H1 (cell line): ENCODE data around the gene C2orf92. TPM values are rescaled to one million over a fixed set of nuclear protein-coding genes. Genes with fewer than 3 reads are reported as not detected.

Experiments used
- CTCF ChIA-PET: fragments of 300-600 bp; sonication (Branson Sonifier 250); formaldehyde crosslinking; loops from one replicate; lab custom pipeline; 2021; ENCODE audit not compliant: partially characterized antibody; lab: Charles Lee
- POLR2A ChIA-PET: fragments of 300-600 bp; sonication (Branson Sonifier 250); formaldehyde crosslinking; loops from one replicate; lab custom pipeline; 2021; ENCODE audit warnings: inconsistent platforms; ENCODE audit not compliant: partially characterized antibody; lab: Charles Lee
- DNase-seq, 2 experiments: peaks; one replicate each; pipeline versions ENCODE4 v3.0.0 to v3.0.0-alpha.2; 2010 to 2022; ENCODE audit warnings: low spot score in 2 of 2, low read depth in 1 of 2, mixed read lengths in 1 of 2
- FAIRE-seq: peaks from 2 replicates; lab custom pipeline; 2011; peaks lifted over from hg19 to GRCh38; lab: Jason Lieb, UNC
- H2AFZ ChIP-seq: 2 replicates; pipeline ENCODE4 v1.8.1; 2012; ENCODE audit warnings: low read length, inconsistent platforms
- H2AK5ac ChIP-seq: 2 replicates; pipeline ENCODE4 v1.6.1; 2013; ENCODE audit warnings: low read depth, low read length
- H2BK120ac ChIP-seq: replicated peaks from 2 replicates; pipeline ENCODE3; 2013; ENCODE audit warnings: low read depth, low read length, inconsistent platforms
- H2BK12ac ChIP-seq: 2 replicates; pipeline ENCODE4 v1.6.1; 2013; ENCODE audit warnings: low read depth, low read length
- H2BK15ac ChIP-seq: 2 replicates; pipeline ENCODE4 v1.6.1; 2013; ENCODE audit warnings: low read length
- H2BK20ac ChIP-seq: 2 replicates; pipeline ENCODE4 v1.6.1; 2013; ENCODE audit warnings: low read length
- H2BK5ac ChIP-seq: 2 replicates; pipeline ENCODE4 v1.6.1; 2013; ENCODE audit warnings: low read depth, low read length
- H3K14ac ChIP-seq: 2 replicates; pipeline ENCODE4 v1.6.1; 2013; ENCODE audit warnings: inconsistent platforms; ENCODE audit not compliant: insufficient read length
- H3K18ac ChIP-seq: 2 replicates; pipeline ENCODE4 v1.6.1; 2013; ENCODE audit warnings: low read length; ENCODE audit errors: extremely low read depth
- H3K23ac ChIP-seq: 2 replicates; pipeline ENCODE4 v1.6.1; 2013; ENCODE audit warnings: inconsistent platforms; ENCODE audit not compliant: insufficient read length
- H3K23me2 ChIP-seq: 2 replicates; pipeline ENCODE4 v1.6.1; 2013; ENCODE audit warnings: low read depth, low read length
- H3K27ac ChIP-seq: 2 replicates; pipeline ENCODE4 v1.6.1; 2011; ENCODE audit warnings: low read depth, low read length, inconsistent platforms
- H3K27me3 ChIP-seq, 4 experiments: replicated peaks in 1 of 4; 1 replicate in 1 of 4; 2 replicates in 3 of 4; pipeline versions ENCODE4 v1.6.1 to v1.8.1; 2011 to 2013; ENCODE audit warnings: low read length in 3 of 4, mild to moderate bottlenecking in 3 of 4, inconsistent platforms in 2 of 4, mixed read lengths in 2 of 4, moderate library complexity in 1 of 4; ENCODE audit not compliant: control insufficient read depth in 3 of 4, insufficient read depth in 3 of 4; ENCODE audit errors: extremely low read depth in 1 of 4
- H3K36me3 ChIP-seq, 4 experiments: 2 replicates each; pipeline versions ENCODE4 v1.6.1 to v1.8.1; 2011 to 2013; ENCODE audit warnings: mild to moderate bottlenecking in 4 of 4, low read length in 3 of 4, moderate library complexity in 2 of 4, control low read depth in 1 of 4, inconsistent platforms in 1 of 4; ENCODE audit not compliant: insufficient read depth in 4 of 4, control insufficient read depth in 2 of 4
- H3K4ac ChIP-seq: replicated peaks from 2 replicates; pipeline ENCODE3; 2013; ENCODE audit warnings: low read length, low read depth, mixed read lengths, inconsistent platforms; ENCODE audit not compliant: insufficient read length
- H3K4me1 ChIP-seq, 4 experiments: replicated peaks in 1 of 4; 1 replicate in 1 of 4; 2 replicates in 3 of 4; pipeline versions ENCODE4 v1.6.1 to v1.8.1; 2011 to 2013; ENCODE audit warnings: low read length in 3 of 4, inconsistent platforms in 2 of 4, mixed read lengths in 1 of 4; ENCODE audit not compliant: insufficient read depth in 4 of 4, control insufficient read depth in 3 of 4
- H3K4me2 ChIP-seq, 2 experiments: 2 replicates each; pipeline versions ENCODE4 v1.6.1 to v1.8.1; 2011 to 2013; ENCODE audit warnings: low read depth in 2 of 2, low read length in 2 of 2, control low read depth in 1 of 2, inconsistent platforms in 1 of 2, mild to moderate bottlenecking in 1 of 2; ENCODE audit not compliant: insufficient read depth in 1 of 2
- H3K4me3 ChIP-seq, 4 experiments: fragments of 200-600, 300-600 bp in 1 of 4; sonication (generic), shearing (Covaris generic), sonication (Bioruptor Twin) in 1 of 4; 2 replicates each; pipeline versions ENCODE4 v1.5.1 to v1.8.1; 2011 to 2016; ENCODE audit warnings: low read length in 4 of 4, low read depth in 3 of 4, control low read depth in 2 of 4, inconsistent platforms in 2 of 4, mild to moderate bottlenecking in 2 of 4, mixed read lengths in 1 of 4, moderate library complexity in 1 of 4; ENCODE audit not compliant: insufficient read depth in 2 of 4; ENCODE audit errors: extremely low read depth in 1 of 4
- H3K56ac ChIP-seq: replicated peaks from 2 replicates; pipeline ENCODE3; 2013; ENCODE audit warnings: low read depth, mild to moderate bottlenecking, mixed read lengths, low read length, inconsistent platforms; ENCODE audit not compliant: insufficient read length
- H3K79me1 ChIP-seq: 2 replicates; pipeline ENCODE4 v1.6.1; 2013; ENCODE audit warnings: low read depth, low read length, control low read depth
- H3K79me2 ChIP-seq, 2 experiments: 2 replicates each; pipeline versions ENCODE4 v1.6.1 to v1.8.1; 2012 to 2013; ENCODE audit warnings: low read length in 2 of 2, mild to moderate bottlenecking in 2 of 2, inconsistent platforms in 1 of 2; ENCODE audit not compliant: insufficient read depth in 2 of 2, control insufficient read depth in 1 of 2
- H3K9ac ChIP-seq, 4 experiments: replicated peaks in 1 of 4; 1 replicate in 1 of 4; 2 replicates in 3 of 4; pipeline versions ENCODE4 v1.6.1 to v1.8.1; 2011 to 2013; ENCODE audit warnings: low read depth in 3 of 4, low read length in 3 of 4, control low read depth in 2 of 4, mild to moderate bottlenecking in 2 of 4, moderate library complexity in 2 of 4, inconsistent platforms in 1 of 4; ENCODE audit errors: extremely low read depth in 1 of 4
- H3K9me3 ChIP-seq, 2 experiments: 2 replicates each; pipeline versions ENCODE4 v1.6.1 to v1.8.1; 2012 to 2013; ENCODE audit warnings: mild to moderate bottlenecking in 2 of 2, moderate library complexity in 2 of 2, control low read depth in 1 of 2, inconsistent platforms in 1 of 2, low read depth in 1 of 2, low read length in 1 of 2, mixed read lengths in 1 of 2; ENCODE audit not compliant: insufficient read depth in 2 of 2
- H4K20me1 ChIP-seq, 2 experiments: replicated peaks in 1 of 2; 2 replicates each; pipeline versions ENCODE3 to v1.8.1; 2011 to 2013; ENCODE audit warnings: inconsistent platforms in 2 of 2, low read length in 2 of 2, mild to moderate bottlenecking in 1 of 2; ENCODE audit not compliant: insufficient read depth in 2 of 2, control insufficient read depth in 1 of 2
- H4K5ac ChIP-seq: 2 replicates; pipeline ENCODE4 v1.6.1; 2013; ENCODE audit warnings: low read length, low read depth, mixed read lengths, inconsistent platforms; ENCODE audit not compliant: insufficient read length
- H4K8ac ChIP-seq: 2 replicates; pipeline ENCODE4 v1.8.0; 2013; ENCODE audit warnings: mild to moderate bottlenecking, moderate library complexity, low read length, inconsistent platforms; ENCODE audit not compliant: insufficient read depth; ENCODE audit errors: extremely low read depth
- H4K91ac ChIP-seq: replicated peaks from 2 replicates; pipeline ENCODE3; 2013; ENCODE audit warnings: low read length, mixed read lengths, inconsistent platforms; ENCODE audit not compliant: insufficient read length
- BACH1 ChIP-seq: IDR thresholded peaks from 2 replicates; pipeline ENCODE4 v1.6.1; 2012; ENCODE audit warnings: low read length, improper control_type of control experiment
- CBX8 ChIP-seq: fragments of 300-800, 300-1000 bp; sonication (generic); IDR thresholded peaks from 2 replicates; pipeline ENCODE4 v1.7.1; 2016; ENCODE audit warnings: low read depth, low read length, borderline replicate concordance
- CHD1 ChIP-seq: IDR thresholded peaks from 2 replicates; pipeline ENCODE4 v1.6.1; 2012; ENCODE audit warnings: low read depth, low read length, improper control_type of control experiment
- CTBP2 ChIP-seq: IDR thresholded peaks from 2 replicates; pipeline ENCODE4 v1.7.0; 2011; ENCODE audit warnings: borderline replicate concordance, mild to moderate bottlenecking, moderate library complexity, mixed read lengths, low read length; ENCODE audit not compliant: insufficient read depth, insufficient read length
- HDAC2 ChIP-seq, 2 experiments: fragments of 300-600 bp in 1 of 2; sonication (generic) in 1 of 2; IDR thresholded peaks; 2 replicates each; pipeline ENCODE4 v1.6.1; 2011 to 2012; ENCODE audit warnings: low read depth in 2 of 2, low read length in 2 of 2, mild to moderate bottlenecking in 2 of 2, moderate library complexity in 2 of 2, borderline replicate concordance in 1 of 2, inconsistent platforms in 1 of 2
- KDM4A ChIP-seq: IDR thresholded peaks from one replicate; pipeline ENCODE4 v1.7.1; 2012; ENCODE audit warnings: low read depth, mild to moderate bottlenecking, moderate library complexity, low read length, inconsistent platforms; ENCODE audit not compliant: severe bottlenecking
- NRF1 ChIP-seq: IDR thresholded peaks from 2 replicates; pipeline ENCODE4 v1.6.1; 2011; ENCODE audit warnings: mild to moderate bottlenecking, low read depth, low read length, improper control_type of control experiment
- POLR2AphosphoS5 ChIP-seq: IDR thresholded peaks from 2 replicates; pipeline ENCODE4 v1.6.1; 2011; ENCODE audit warnings: low read depth, low read length
- RNF2 ChIP-seq: fragments of 200-900, 300-1000 bp; sonication (generic); IDR thresholded peaks from 2 replicates; pipeline ENCODE4 v1.7.1; 2016; ENCODE audit warnings: borderline replicate concordance, low read depth, mild to moderate bottlenecking, antibody characterized with exemption, low read length; ENCODE audit not compliant: poor library complexity, severe bottlenecking; ENCODE audit errors: missing control alignments
- SP1 ChIP-seq: IDR thresholded peaks from 2 replicates; pipeline ENCODE4 v1.6.1; 2011; ENCODE audit warnings: low read depth, low read length
- SRF ChIP-seq: IDR thresholded peaks from 2 replicates; pipeline ENCODE4 v1.6.1; 2011; ENCODE audit warnings: mild to moderate bottlenecking, low read depth, low read length, moderate library complexity
- TAF1 ChIP-seq: IDR thresholded peaks from 2 replicates; pipeline ENCODE4 v1.6.1; 2011; ENCODE audit warnings: mild to moderate bottlenecking, low read depth, low read length
- WGBS, 2 experiments: shearing (Covaris generic) in 1 of 2; methylation state at CpG; one replicate each; pipeline versions ENCODE4 v1.1.6 to v1.1.7; 2013 to 2015; ENCODE audit warnings: low lambda C conversion rate in 2 of 2, mixed read lengths in 2 of 2, inconsistent platforms in 1 of 2, low coverage in 1 of 2, missing lambda C conversion rate in 1 of 2; ENCODE audit not compliant: insufficient replicate concordance in 2 of 2, insufficient coverage in 1 of 2, insufficient read length in 1 of 2; ENCODE audit errors: extremely low coverage in 1 of 2, missing lambda C conversion rate in 1 of 2; 5-methylcytosine and 5-hydroxymethylcytosine counted together
- polyA plus RNA-seq, 7 experiments: library from polyadenylated mRNA; depleted of rRNA in 3 of 7; stranded (reverse) in 5 of 7; unstranded in 2 of 7; fragments of >200 nt in 5 of 7; fragments of 200-250 nt in 2 of 7; gene quantifications; 1 replicate in 5 of 7; 2 replicates in 1 of 7; 4 replicates in 1 of 7; pipeline versions ENCODE4 v1.2.1 to v1.2.3, GENCODE V29; 2011 to 2013; ENCODE audit warnings: missing spikeins in 2 of 7, mixed read lengths in 2 of 7
- total RNA-seq: library from RNA; stranded (reverse); fragmentation: NEBNext Ultra II Directional; extraction: Animal tissue kit (Norgen Biotek cat#: 25700); gene quantifications from 2 replicates; pipeline ENCODE4 v1.2.1, GENCODE V29; 2021

The C2orf92 gene
- total and polyA plus RNA-seq, 2 of the 8 experiments (the other 6 are each of a cell fraction or from before 2014, with no cell fraction given): 2.3 to 3.7 TPM

- FAIRE-seq (no peak), DNase-seq (no peak)
- H3K4ac ChIP-seq: no peak overlapping the region
- H3K27me3 ChIP-seq: no peaks in the 10 kb centered on the region
- no peaks in the 10 kb centered on the region for H3K23me2 ChIP-seq
- H2BK20ac ChIP-seq: no peak overlapping the region
- H2BK15ac ChIP-seq: no peak overlapping the region; the same call in 1 of the 2 replicates
- no peaks in the 10 kb centered on the region for H4K20me1 ChIP-seq
- H3K36me3 ChIP-seq: no peaks in the 10 kb centered on the region
- no peak overlapping the region for H2AFZ ChIP-seq
- H2AK5ac ChIP-seq: no peak overlapping the region
- H4K5ac ChIP-seq: no peak overlapping the region
- H3K79me1 ChIP-seq: no peaks in the 10 kb centered on the region
- no peak overlapping the region for H2BK120ac ChIP-seq
- WGBS, 2 experiments: 91% methylated on average over 15 of the region's 16 CpGs; no CpG with 5 or more reads in 1 of the 2 experiments
- no peak overlapping the region for H3K9ac ChIP-seq
- peaks cover 2 to 13% (median 3%) of the 10 kb centered on the region in 4 experiments; a peak in 6 of 7 replicates for H3K4me1 ChIP-seq
- no peak overlapping the region for H3K27ac ChIP-seq
- CTCF ChIA-PET: interaction anchor here (1.2 to 13.6 kb wide), 4 partner anchors 10 to 29 kb away, joined by 3 to 202 read pairs (median 35); no protein-coding TSS in a partner anchor
- POLR2A ChIA-PET: no interaction called here
- no peak overlapping the region for H4K91ac ChIP-seq
- H2BK5ac ChIP-seq: no peak overlapping the region
- H3K56ac ChIP-seq: no peak overlapping the region
- H4K8ac ChIP-seq: no peak overlapping the region
- no peak overlapping the region for H3K4me3 ChIP-seq
- H3K18ac ChIP-seq: no peak overlapping the region
- no peak overlapping the region for H3K4me2 ChIP-seq
- no peak overlapping the region for H3K23ac ChIP-seq
- H3K14ac ChIP-seq: no peak overlapping the region
- no peaks in the 10 kb centered on the region for H3K79me2 ChIP-seq
- no peaks in the 10 kb centered on the region for H3K9me3 ChIP-seq
- peak overlapping the region; percentile 60; the same call in 1 of the 2 replicates for H2BK12ac ChIP-seq
- TF ChIP-seq SP1 (no peak), KDM4A (no peak), NRF1 (no peak), CHD1 (no peak), CTBP2 (no peak), TAF1 (no peak), CBX8 (no peak), POLR2AphosphoS5 (no peak), SRF (no peak), HDAC2 (IDR thresholded peaks at IDR 0.05; ENCODE audit: borderline replicate concordance in 1 of 2, low read depth in 2 of 2, low read length in 2 of 2) (no peak), RNF2 (no peak), BACH1 (no peak)
Measured at GRCh38 chr2:97719362-97720155, 50.0 kb downstream of the C2orf92 start.
